Activated CD4-positive, alpha-beta T cell treated with anti-CD3 and anti-CD28 coated beads, Interleukin-2, amount 10 ng/mL, durations not matched to agents 24 days and 14 days (primary cell): ENCODE data around the gene DHRS7B. TPM values are rescaled to one million over a fixed set of nuclear protein-coding genes. Genes with fewer than 3 reads are reported as not detected.
A peak's percentile ranks its signal among the peaks of the same experiment; 100 is the strongest.
"Not testable (repeated sequence)": the region's sequence is repeated elsewhere in the genome, so short reads cannot be mapped to it uniquely, and the experiment has no call there.

Source experiments
- DNase-seq: peaks from one replicate; pipeline ENCODE4 v3.0.0; 2022
- H3K27ac Mint-ChIP-seq: one replicate; pipeline ENCODE4 v1.8.0; 2022; ENCODE audit warnings: mild to moderate bottlenecking, mixed read lengths
- H3K27me3 Mint-ChIP-seq: one replicate; pipeline ENCODE4 v1.8.0; 2022; ENCODE audit warnings: mixed read lengths
- H3K36me3 Mint-ChIP-seq: one replicate; pipeline ENCODE4 v1.8.0; 2022; ENCODE audit warnings: low read depth, mild to moderate bottlenecking, mixed read lengths
- H3K4me1 Mint-ChIP-seq: one replicate; pipeline ENCODE4 v1.8.0; 2021; ENCODE audit warnings: mixed read lengths
- H3K4me3 Mint-ChIP-seq: one replicate; pipeline ENCODE4 v1.8.0; 2022; ENCODE audit warnings: mild to moderate bottlenecking, moderate library complexity, mixed read lengths
- H3K9me3 Mint-ChIP-seq: one replicate; pipeline ENCODE4 v1.8.0; 2021; ENCODE audit warnings: mixed read lengths
- intact Hi-C: fragments of 100-400 bp; cut with micrococcal nuclease; formaldehyde crosslinking; loops from one replicate; pipeline ENCODE4 v1.15.1; 2023
- total RNA-seq: library from RNA; stranded (reverse); gene quantifications from 2 replicates; pipeline ENCODE4 v1.2.3, GENCODE V29; 2022

The DHRS7B gene
- total RNA-seq, 1 donor from 2014 or later, result 22.8 TPM

DNA sequence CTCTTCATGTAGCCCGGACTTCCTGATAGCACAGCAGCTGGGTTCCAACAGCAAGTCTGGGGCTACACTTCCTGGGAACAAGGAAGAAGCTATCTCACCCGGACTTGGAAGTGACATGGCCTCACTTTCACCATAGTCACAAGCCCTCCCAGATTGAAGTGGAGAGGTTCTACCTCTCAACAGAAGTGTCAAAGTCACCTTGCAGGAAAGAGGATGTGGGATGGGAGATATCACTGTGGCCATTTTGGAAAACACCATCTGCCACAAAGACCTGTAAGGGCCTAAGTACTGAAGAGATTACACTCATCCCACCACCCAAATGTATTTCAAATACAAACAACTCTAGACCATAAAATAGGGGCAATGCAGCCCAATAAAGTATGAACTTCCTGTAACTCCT is 29.9 kb upstream of the DHRS7B start:
- Mint-ChIP-seq H3K4me1 (peaks cover 15% of the 10 kb centered on the region), H3K36me3 (no peaks in the 10 kb centered on the region), H3K9me3 (no peaks in the 10 kb centered on the region), H3K4me3 (no peak overlapping the region), H3K27me3 (no peaks in the 10 kb centered on the region), H3K27ac (no peak overlapping the region)
- intact Hi-C loops, result no loop called here
- DNase-seq, result no peak

DNA sequence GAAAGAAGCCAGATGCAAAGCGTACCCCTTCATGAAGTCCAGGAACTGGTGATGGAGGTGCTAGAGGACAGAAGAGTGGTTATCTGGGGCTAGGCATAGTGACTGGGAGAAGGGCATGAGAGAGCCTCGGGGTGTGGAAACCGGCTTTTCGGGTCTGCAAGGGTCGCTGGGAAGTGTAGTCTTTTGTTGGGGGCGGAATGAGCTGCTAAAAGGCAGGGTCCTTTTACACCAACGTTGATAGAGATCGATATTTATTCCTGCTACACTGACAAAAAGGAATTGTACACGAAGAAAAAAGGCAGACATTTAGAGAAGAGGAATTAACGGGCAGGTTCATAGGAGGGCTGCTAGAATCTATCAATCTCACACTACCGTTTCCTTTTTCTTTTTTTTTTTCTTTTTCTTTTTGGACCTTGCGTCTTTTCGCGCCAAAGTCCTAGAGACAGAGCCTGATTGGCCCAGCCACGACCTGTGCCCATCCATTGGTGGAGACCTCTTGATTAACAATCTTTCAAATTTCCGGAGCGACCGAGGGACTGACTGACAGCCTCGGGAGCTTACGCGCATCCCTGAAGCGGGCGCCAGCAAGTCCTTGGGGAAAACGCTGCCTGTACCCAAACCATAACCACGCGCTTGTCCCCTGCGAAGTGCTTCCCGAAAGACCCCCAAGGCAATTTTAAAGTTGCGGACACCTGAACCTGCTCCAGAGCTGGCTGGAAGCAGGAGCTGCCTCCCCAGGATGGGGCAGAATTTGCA is 27.7 kb upstream of the DHRS7B start:
- peaks cover 15% of the 10 kb centered on the region for H3K4me1 Mint-ChIP-seq
- H3K9me3 Mint-ChIP-seq, result no peaks in the 10 kb centered on the region

DNA sequence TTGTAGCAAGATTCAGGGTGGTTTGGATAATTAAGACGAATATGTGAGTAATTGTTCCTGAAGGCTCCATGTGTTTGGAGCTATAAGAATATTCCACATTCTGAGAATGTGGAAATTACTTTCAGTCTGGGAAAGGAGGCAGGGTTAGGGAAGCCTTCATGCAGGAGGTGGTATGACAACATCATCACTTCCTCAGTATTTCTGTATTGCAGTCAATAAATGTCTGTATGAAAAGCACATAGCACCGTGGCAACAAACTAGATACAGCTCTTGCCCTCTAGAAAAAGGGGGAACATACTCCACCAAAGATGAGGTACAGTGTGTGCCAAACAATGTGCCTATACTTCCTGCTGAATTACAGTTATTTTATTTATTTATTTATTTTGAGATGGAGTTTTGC is 26.1 kb upstream of the DHRS7B start:
- Mint-ChIP-seq H3K36me3 (no peaks in the 10 kb centered on the region), H3K27me3 (peaks cover 2% of the 10 kb centered on the region), H3K9me3 (no peaks in the 10 kb centered on the region), H3K4me3 (no peak overlapping the region), H3K4me1 (peaks cover 15% of the 10 kb centered on the region), H3K27ac (no peak overlapping the region)
- intact Hi-C loops, result no loop called here
- DNase-seq, result no peak

More for the DNA sequence above, 27.7 kb upstream of the DHRS7B start:
- Mint-ChIP-seq H3K27ac (peak overlapping the region; percentile 98), H3K27me3 (no peaks in the 10 kb centered on the region), H3K36me3 (no peaks in the 10 kb centered on the region), H3K4me3 (peak overlapping the region; percentile 92)
- intact Hi-C loops, result loop anchor here (1.0 to 2.0 kb wide), 2 partner anchors 28 to 56 kb away; partner anchors contain the start of genes DHRS7B and USP22
- DNase-seq, result peak; percentile 93

DNA sequence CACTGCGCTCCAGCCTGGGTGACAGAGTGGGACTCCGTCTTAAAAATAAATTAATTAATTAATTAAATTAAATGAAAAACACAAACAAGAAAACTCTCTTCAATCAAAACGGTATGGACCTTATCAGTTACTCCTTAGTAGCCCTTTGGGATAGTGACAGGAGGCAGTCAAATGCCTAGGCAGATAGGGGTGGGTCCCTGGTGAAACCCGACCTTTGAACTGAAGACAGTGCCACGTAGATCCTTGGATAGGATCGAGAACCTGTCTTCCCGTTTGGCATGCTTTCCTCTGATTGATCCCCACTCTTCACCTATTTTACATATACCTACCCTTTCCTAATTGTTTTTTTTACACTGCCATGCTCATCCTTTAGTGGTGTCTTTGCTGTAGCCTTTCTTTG is 22.2 kb upstream of the DHRS7B start:
- no peak overlapping the region for H3K27ac Mint-ChIP-seq
- DNase-seq, result no peak
- no peaks in the 10 kb centered on the region for H3K36me3 Mint-ChIP-seq
- intact Hi-C loops, result no loop called here
- peaks cover 2% of the 10 kb centered on the region for H3K4me1 Mint-ChIP-seq
- H3K9me3 Mint-ChIP-seq, result no peaks in the 10 kb centered on the region
- H3K4me3 Mint-ChIP-seq, result no peak overlapping the region
- peaks cover 10% of the 10 kb centered on the region for H3K27me3 Mint-ChIP-seq

DNA sequence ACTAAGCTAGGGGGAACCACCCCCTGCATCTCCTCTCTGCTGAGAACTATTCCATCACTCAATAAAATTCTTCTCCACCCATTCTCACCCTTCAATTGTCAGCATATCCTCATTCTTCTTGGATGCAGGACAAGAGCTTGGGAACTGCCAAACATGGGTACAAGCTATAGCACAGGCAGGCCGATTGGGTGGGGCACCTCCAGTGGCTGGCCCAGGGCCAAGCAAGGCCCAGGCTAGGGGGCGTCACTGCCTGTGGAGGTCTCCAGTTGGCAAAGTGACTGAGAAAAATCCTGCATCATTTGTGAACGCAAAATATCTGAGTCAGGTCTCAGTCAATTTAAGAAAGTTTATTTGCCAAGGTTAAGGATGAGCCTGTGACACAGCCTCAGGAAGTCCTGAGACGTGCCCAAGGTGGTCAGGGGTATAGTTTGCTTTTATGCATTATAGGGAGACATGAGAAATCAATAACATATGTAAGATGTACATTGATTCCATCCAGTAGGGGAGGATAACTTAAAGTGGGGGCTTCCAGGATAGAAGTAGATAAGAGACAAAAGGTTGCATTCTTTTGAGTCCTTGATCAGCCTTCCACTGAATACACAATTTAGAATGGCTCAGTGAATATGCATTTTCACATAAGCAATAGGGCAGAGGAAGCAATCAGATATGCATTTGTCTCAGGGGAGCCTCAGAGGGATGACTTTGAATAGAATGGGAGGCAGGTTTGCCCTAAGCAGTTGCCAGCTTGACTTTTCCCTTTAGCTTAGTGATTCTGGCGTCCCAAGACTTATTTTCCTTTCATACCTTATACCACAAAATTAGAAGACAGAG is 21.5 kb upstream of the DHRS7B start:
- Mint-ChIP-seq H3K4me3 (no peak overlapping the region), H3K36me3 (no peaks in the 10 kb centered on the region), H3K4me1 (no peaks in the 10 kb centered on the region), H3K27ac (no peak overlapping the region), H3K27me3 (peaks cover 11% of the 10 kb centered on the region), H3K9me3 (no peaks in the 10 kb centered on the region)
- DNase-seq, result no peak
- intact Hi-C loops, result no loop called here

DNA sequence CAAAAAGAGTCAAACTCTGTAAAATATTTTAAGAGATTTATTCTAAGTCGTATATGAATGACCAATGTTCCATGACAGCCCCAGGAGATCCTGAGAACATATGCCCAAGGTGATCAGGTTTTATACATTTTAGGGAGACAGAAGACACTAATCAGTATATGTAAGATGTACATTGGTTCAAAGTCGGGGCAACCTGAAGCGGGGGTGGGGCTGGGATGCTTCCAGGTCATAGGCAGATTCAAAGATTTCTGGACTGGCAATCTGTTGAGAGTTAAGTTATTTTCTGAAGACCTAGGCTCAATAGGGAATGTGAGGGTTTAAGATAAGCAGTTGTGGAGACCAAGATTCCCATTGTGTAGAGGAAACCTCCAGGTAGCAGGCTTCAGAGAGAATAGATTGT is 20.4 kb upstream of the DHRS7B start:
- H3K4me3 Mint-ChIP-seq, result no peak overlapping the region
- H3K4me1 Mint-ChIP-seq, result no peaks in the 10 kb centered on the region
- H3K36me3 Mint-ChIP-seq, result no peaks in the 10 kb centered on the region
- intact Hi-C loops, result no loop called here
- peaks cover 11% of the 10 kb centered on the region for H3K27me3 Mint-ChIP-seq
- no peak overlapping the region for H3K27ac Mint-ChIP-seq
- H3K9me3 Mint-ChIP-seq, result no peaks in the 10 kb centered on the region
- no peak for DNase-seq

DNA sequence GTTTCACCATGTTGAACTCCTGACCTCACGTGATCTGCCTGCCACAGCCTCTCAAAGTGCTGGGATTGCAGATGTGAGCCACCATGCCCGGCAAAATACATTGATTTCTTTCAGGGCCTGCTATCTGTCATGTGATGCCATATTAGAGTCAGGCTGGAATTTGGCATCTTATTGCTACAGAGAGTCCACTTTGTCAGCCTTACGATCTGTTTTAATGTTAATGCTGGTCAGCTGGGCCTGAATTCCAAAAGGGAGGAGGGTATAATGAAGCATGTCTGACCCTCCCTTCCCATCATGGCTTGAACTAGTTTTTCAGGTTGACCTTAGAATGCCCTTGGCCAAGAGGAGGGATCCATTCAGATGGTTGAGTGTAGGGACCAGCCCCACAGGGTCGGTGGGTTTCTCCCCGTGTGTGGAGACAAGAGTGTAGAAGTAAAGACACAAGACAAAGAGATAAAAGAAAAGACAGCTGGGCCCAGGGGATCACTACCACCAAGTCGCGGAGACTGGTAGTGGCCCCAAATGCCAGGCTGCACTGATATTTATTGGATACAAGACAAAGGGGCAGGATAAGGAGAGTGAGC is 19.6 kb upstream of the DHRS7B start:
- H3K4me1 Mint-ChIP-seq, DNase-seq, H3K4me3 Mint-ChIP-seq, H3K36me3 Mint-ChIP-seq, intact Hi-C loops, H3K27ac Mint-ChIP-seq, H3K9me3 Mint-ChIP-seq: not testable (repeated sequence)
- peaks cover 11% of the 10 kb centered on the region for H3K27me3 Mint-ChIP-seq

DNA sequence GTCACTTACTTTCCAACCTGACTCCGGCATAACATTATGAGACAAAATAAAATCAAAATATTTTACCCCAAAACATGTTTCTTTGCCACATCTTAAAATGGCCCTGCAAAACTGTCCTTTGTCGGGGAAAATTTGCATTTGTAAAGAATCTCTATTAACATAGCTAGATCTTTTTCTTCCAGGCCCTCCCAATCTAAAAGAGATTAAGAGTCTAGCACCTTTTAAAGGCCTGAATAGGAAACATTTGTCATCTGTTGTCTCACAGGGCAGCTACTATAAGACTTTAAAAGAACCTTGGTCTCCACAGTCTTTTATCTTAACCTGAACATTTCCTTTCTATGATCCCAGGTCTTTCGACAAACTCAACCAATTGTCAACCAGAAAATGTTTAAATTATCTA is 18.1 kb upstream of the DHRS7B start:
- DNase-seq, result no peak
- Mint-ChIP-seq H3K4me3 (no peak overlapping the region), H3K9me3 (no peaks in the 10 kb centered on the region), H3K27ac (no peak overlapping the region), H3K27me3 (peaks cover 12% of the 10 kb centered on the region), H3K4me1 (no peaks in the 10 kb centered on the region), H3K36me3 (no peaks in the 10 kb centered on the region)
- intact Hi-C loops, result no loop called here

DNA sequence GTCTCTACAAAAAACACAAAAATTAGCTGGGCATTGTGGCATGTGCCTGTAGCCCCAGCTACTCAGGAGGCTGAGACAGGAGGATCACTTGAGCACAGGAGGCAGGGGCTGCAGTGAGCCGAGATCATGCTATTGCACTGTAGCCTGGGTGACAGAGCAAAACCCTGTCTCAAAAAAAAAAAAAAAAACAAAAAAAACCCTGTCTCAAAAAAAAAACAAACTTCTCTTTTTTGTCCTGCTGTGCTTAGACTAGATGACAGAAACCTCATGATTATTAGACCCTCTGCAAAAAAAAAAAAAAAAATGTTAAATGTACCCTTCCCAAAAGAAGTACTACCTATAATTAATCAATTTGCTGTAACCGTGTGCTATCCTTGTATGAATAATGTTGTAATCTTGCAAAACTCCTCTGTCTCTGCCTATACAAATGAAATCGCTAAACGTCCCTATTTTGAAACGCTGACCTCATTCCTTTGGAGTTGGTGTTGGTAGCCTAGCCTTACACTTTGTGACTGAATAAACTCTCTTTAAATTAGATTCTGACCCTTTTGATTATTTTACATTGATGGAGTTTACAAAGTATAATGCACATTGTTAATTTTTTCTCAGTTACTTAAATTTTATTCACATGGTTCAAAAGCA is 13.6 kb upstream of the DHRS7B start:
- Mint-ChIP-seq H3K4me3 (no peak overlapping the region), H3K4me1 (no peaks in the 10 kb centered on the region), H3K27ac (no peak overlapping the region), H3K36me3 (no peaks in the 10 kb centered on the region), H3K27me3 (peaks cover 15% of the 10 kb centered on the region), H3K9me3 (no peaks in the 10 kb centered on the region)
- DNase-seq, result no peak
- intact Hi-C loops, result no loop called here

DNA sequence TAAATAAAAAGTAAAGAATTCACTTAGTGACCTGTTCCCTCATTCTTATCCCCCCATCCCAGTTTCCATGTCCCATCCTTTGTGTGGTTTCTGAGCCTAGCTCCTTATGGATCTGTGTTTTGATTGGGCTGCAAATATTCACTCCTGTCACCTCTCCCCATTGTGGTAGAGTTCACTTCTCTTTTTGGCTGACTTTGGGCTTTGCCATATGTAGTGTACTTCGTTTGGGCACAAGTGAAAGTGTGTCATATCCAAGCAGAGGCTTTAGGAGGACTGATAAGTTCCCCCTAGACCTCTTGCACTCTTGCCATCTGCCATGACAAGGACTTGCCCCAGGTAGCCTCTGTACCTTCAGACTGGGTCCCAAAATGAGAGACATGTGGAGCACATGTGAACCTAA is 13.0 kb upstream of the DHRS7B start:
- no peak overlapping the region for H3K4me3 Mint-ChIP-seq
- intact Hi-C loops, result no loop called here
- H3K9me3 Mint-ChIP-seq, result no peaks in the 10 kb centered on the region
- no peaks in the 10 kb centered on the region for H3K4me1 Mint-ChIP-seq
- DNase-seq, result no peak
- no peak overlapping the region for H3K27ac Mint-ChIP-seq
- peaks cover 15% of the 10 kb centered on the region for H3K27me3 Mint-ChIP-seq
- no peaks in the 10 kb centered on the region for H3K36me3 Mint-ChIP-seq

DNA sequence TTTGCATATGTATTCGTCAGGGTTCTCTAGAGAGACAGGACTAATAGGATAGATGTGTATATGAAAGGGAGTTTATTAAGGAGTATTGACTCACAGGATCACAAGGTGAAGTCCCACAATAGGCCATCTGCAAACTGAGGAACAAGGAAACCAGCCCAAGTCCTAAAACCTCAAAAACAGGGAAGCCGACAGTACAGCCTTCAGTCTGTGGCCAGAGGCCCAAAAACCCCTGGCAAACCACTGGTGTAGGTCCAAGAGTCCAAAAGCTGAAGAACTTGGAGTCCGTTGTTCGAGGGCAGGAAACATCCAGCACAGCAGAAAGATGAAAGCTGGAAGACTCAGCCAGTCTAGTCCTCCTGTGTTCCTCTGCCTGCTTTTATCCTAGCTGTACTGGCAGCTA is 12.0 kb upstream of the DHRS7B start:
- H3K27ac Mint-ChIP-seq, result not testable (repeated sequence)

DNA sequence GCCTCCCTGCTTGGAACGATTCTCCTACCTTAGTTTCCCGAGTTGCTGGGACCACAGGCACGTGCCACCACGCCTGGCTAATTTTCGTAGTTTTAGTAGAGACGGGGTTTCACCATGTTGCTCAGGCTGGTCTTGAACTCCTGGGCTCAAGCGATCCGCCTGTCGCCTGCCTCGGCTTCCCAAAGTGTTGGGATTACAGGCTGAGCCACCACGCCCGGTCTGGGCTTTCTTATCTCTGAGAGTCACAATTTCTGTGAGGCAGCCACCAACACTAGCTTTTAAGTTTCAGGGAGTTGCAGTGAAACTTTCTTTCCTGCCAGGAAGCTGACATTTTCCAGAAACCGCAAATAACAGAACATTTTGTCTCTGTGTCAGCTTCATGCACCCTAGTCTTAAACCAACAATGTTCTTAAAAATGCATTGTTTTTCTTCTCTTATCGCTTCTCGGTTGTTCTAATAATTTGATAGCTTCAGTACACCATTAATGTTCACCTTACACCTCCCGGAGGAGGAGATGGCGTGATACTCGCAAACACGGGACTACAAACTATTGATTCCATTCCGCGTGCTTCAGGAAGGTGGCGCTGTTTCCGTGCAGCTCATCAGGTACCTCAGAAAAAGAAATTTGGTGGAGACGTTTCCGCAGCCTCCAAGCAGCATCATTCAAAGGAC is 7.4 kb upstream of the DHRS7B start:
- H3K4me3 Mint-ChIP-seq, result no peak overlapping the region
- intact Hi-C loops, result loop anchor here (1.0 kb wide), 2 partner anchors 8 to 394 kb away; no protein-coding TSS in a partner anchor
- H3K9me3 Mint-ChIP-seq, result no peaks in the 10 kb centered on the region
- no peaks in the 10 kb centered on the region for H3K36me3 Mint-ChIP-seq
- no peak overlapping the region for H3K27ac Mint-ChIP-seq
- DNase-seq, result peak; percentile 90
- H3K27me3 Mint-ChIP-seq, result peaks cover 7% of the 10 kb centered on the region
- peaks cover 6% of the 10 kb centered on the region for H3K4me1 Mint-ChIP-seq

More for the DNA sequence above, 12.0 kb upstream of the DHRS7B start:
- H3K4me3 Mint-ChIP-seq, H3K4me1 Mint-ChIP-seq, DNase-seq, intact Hi-C loops, H3K36me3 Mint-ChIP-seq, H3K9me3 Mint-ChIP-seq: not testable (repeated sequence)
- peaks cover 12% of the 10 kb centered on the region for H3K27me3 Mint-ChIP-seq

DNA sequence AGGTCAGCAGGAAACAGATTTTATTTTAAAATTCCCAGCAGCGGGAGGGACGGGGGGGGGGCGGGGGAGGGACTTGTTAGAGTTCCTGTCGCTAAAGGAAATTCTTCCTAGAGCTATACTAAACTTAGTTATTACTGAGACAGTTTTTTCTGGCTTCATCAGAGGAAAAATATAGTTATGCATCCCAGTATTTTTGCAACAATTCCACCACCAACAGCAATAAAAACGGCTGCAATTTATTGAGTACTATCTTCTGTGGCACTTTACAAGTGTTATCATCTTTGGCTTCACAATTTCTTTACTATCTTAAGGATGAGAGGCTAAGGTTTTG is 6.9 kb upstream of the DHRS7B start:
- Mint-ChIP-seq H3K27ac (no peak overlapping the region), H3K4me3 (no peak overlapping the region), H3K36me3 (no peaks in the 10 kb centered on the region), H3K27me3 (peaks cover 7% of the 10 kb centered on the region), H3K9me3 (no peaks in the 10 kb centered on the region), H3K4me1 (peaks cover 7% of the 10 kb centered on the region)
- DNase-seq, result no peak
- intact Hi-C loops, result loop anchor here (1.0 kb wide), 2 partner anchors 7 to 393 kb away; no protein-coding TSS in a partner anchor
